ENCODE data around the gene CNPY1. TPM values are rescaled to one million over a fixed set of nuclear protein-coding genes. Genes with fewer than 3 reads are reported as not detected.

The CNPY1 gene
- total RNA-seq, 2 donors from 2014 or later = not detected

GRCh38 chr7:155451840-155452239 is 94.5 kb downstream of the CNPY1 start:
- ATAC-seq (no peak), DNase-seq (ENCODE audit: low spot score in 2 of 2) (no peak)
- Mint-ChIP-seq H3K27ac (no peak overlapping the region), H3K9me3 (no peaks in the 10 kb centered on the region), H3K36me3 (peaks cover 0 to 18% of the 10 kb centered on the region in 2 donors)

Other genes starting within 250 kb of the CNPY1 start
- 10 to 100 TPM; 68.9 to 94.0 TPM for gene INSIG1, start 248.7 kb downstream of the CNPY1 start, total RNA-seq
- gene EN2, start 88.4 kb downstream of the CNPY1 start, total RNA-seq = not detected
- gene RBM33, start 98.1 kb upstream of the CNPY1 start, total RNA-seq = 10 to 100 TPM; 74.7 to 76.1 TPM

Measured in activated naive CD4-positive, alpha-beta T cell treated with anti-CD3 and anti-CD28 coated beads, Interleukin-2, amount 50 U/mL, for 72 hours (primary cell).